Measurements from ENCODE around the gene DCDC2C.

DCDC2C gene

DNA sequence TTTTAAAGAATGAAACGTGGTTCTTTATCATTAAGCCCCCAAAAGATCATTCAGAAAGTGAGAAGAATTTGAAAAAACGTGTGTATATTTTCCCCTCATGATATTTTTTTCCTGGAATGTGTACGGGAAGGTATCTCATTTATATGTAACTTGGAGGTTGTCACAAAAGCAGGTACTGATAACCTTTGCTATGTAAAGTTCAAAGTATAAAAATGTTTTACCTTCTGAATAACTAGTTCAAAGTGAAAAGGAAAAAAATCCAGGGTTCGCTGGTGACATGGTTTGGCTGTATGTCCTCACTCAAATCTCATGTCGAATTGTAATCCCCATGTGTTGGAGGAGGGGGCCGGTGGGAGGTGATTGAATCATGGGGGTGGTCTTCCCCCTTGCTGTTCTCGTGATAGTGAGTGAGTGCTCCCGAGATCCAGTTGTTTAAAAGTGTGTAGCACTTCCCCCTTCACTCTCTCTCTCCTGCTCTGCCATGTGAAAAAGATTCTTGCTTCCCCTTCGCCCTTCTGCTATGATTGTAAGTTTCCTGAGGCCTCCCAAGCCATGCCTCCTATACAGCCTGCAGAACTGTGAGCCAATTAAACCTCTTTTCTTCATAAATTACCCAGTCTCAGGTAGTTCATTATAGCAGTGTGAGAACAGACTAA is 144.2 kb downstream of the DCDC2C start:
- no peak for DNase-seq

DNA sequence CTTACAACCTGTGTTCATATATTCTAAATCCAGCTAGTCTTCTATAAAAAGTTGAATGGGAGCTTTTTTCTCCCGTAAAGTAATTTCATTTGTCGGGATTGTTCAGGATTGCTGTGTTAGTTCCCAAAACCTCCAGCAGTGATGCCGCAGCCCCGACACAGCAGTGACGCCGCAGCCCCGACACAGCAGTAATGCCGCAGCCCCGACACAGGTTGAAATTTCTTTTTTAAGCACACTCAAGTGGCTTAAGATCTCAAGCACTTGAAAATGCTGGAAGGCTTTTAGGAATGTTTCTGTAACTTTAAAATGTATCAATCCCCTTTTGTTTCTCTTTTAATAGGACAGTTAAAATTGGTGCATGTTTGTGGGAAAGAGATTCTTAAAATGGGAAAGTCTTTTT is 145.4 kb downstream of the DCDC2C start:
- DNase-seq = no peak

- no peak for DNase-seq
Measured at GRCh38 chr2:3849213-3849612, 145.8 kb downstream of the DCDC2C start.

DNA sequence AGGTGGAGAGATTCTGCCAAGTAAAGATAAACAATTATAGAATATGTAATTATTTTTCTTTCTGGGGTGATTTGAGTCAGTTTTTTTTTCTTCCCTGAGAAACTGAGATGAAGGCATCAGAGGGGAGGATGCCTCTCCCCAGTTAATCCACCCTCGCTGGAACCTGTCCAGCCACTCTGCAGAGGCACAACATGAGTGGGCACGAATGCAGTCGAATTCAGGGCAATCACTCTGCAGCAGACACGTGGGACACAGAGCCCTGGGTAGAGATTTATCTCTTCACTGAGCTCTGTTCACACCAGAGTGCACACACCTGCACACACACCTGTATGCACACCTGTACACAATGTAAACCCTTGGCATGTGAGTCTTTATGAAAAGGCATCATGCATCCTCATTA is 154.2 kb downstream of the DCDC2C start:
- no peak for DNase-seq

- no peak for DNase-seq
Measured at GRCh38 chr2:3864943-3865865, 161.8 kb downstream of the DCDC2C start.

DNA sequence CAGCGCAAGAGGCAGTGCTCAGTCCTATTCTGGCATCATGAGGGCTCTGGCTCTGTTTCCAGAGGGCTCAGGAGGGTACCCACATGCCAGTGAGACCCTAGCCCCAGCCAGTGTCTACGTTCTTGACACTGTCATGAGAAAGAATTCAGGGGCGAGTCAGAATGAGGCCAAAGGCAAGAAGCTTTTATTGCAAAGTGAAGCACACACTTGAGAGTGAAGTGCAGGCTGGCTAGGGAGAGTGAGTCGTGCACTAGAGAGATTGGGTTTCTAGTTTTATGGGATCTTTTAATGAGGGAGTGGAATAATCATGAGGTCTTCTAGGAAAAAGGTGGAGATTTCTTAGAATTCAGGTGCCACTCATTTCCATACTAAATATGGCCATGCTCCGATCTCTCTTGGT is 164.1 kb downstream of the DCDC2C start:
- no peak for DNase-seq

DNA sequence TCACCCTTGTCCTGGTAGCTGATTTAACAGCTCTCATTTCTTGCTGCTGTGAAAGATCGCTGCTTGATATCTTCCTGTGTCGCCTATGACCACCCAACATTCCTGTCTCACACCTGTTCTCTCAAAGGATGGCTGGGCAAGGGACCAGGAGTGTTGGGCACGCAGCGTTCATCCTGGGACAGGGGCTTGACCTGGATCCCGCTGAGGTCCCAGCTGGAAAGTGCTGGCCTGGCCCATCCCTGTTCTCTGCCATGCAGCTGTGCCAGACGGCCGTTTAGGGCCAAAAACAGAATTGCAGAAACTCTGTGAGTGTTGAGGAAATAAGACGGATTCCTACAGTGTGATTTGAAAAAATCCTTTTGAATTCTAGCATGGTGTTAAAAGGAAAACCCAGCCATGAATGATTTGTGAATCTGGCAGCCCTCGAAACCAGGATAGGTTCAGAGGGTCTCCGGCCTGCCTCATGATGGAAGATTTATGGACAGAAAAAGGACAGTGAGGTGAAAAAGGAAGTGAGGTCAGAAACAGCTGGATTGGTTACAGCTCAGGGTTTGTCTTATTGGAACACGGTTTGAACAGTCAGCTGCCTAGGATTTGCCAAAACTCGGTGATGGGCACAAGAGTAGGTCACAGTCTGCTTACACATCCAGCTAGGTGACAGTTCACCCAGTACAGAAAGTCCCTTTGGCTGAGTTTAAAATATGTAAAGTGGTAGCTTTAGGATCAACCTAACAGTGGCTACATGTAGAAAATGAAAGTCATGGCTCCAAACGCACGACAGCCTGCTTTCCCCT is 164.8 kb downstream of the DCDC2C start:
- DNase-seq = no peak

- no peak for DNase-seq
Measured at GRCh38 chr2:3870222-3870621, 166.8 kb downstream of the DCDC2C start.

- DNase-seq = no peak
Measured at GRCh38 chr2:3871002-3871401, 167.6 kb downstream of the DCDC2C start.

DNA sequence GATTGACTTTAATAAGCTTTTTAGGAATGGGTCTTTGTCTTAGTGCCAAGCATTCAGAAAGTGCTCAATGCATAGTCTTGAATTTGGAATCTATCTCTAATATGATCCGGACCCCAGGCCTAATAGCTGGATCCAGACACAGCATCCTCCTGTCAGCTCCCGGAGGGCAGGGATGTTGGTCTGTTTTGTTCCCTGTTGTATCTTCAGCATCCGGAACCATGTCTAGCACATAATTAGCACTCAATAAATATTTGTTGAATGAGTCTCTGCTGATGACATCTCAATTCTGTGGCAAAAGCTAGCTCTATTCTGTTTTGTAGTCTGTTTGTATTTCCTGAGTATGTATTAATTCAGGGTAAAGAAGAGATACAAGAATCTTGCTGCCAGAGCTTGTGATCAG is 169.1 kb downstream of the DCDC2C start:
- no peak for DNase-seq

DNA sequence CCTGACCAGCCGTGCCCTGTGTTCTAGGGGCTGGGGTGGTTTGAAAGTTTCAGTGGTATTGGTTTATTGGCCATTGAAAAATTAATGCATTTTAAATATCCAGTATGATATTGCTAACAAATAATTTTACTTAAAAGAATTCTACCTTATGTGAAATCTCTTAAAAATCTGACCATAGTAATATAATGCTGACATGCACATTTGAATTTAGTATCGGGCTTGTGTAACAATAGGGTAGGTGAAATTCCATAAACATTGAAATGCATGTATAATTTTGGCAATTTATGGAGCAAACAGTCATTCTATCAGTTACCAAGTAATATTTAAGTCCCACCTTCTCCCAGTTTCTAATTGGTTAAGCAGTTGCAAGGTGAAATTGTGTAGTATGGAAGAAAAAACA is 170.5 kb downstream of the DCDC2C start:
- DNase-seq = no peak

DNA sequence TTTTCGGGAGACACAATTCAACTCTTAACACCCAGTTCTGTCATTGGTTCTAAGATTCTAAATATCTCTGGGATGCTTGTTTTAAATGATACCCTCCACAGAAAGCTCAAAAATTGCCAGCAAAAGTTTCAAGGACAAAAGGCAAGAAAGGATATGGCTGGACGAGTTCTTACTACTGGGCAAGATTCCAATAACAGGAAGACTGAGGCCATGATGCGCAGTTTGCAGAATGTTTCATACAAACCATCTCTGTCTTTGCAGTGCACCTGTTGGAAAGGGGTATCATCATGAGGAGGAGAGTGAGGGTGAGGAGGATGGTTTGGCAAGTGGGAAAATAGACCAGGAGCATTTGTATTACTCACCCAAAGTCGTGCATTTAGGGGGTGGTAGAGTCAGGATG is 172.8 kb downstream of the DCDC2C start:
- no peak for DNase-seq

DNA sequence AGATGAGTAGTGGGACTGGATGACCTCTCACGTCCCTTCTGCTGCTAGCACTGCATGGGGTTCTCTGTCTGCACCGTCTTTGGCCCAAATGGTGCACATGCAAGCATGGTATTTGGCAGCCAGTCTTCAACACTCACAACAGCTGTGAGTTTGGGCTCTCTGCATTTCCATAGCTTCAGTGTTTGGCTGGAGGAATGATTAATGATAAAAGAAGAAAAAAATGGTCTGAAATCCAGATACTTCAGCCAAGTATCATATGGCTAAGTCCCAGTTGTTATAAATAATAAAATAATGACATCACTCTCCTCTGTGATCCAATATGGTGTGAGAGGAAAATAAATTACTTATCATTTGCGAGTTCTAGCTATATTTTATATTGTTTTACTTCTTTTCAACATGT is 173.3 kb downstream of the DCDC2C start:
- no peak for DNase-seq

DNA sequence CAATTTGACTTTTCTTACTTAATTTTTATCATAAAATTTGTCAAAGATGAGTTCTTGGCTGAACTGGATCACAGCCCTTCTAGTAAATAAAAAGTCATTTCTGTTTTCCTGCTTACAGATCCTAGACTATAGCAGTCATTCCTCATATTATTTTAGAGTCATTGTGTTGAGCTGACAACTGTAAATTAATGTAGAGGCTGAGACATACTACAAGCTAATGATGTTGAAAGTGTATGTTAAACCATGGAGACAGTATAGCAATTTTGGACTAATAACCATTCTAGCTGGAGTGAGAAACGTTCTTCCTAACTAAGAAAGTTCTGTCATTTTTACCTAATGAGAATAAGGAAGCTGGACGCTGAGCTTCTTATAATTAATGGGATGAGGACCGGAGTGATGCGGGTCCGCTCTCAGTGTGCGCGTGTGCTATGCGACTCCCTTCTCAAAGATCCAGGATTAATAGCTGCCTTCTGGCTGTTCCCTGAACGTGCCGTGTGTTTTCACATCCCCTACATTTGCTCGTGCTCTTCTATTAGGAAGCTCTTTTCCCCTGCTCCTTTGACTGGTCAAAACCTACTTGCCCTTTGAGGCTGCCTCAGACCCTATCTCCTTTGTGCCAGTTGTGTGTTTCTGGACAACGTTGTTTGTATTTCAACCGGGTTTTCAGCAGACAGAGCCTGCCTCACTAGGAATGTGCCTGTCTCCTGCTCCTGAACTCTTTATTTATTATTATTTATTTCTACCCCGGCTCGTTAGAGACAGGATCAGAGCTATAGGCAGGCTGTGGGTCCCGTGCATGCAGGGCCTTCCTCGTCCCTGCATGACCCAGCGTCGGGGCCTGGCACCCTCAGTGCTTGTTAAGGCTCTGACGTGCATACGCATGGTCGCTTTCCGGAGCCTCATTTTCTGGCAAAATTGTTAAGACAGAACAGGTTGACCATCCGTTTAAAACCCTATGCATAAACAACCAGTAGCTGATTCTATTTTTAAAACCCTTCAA is 182.6 kb downstream of the DCDC2C start:
- no peak for DNase-seq

GRCh38 chr2:3895021-3895420 is 191.6 kb downstream of the DCDC2C start:
- DNase-seq = no peak
